Neural crest cell (in vitro differentiated cells): Measurements from ENCODE around the gene HDAC8. TPM values are rescaled to one million over a fixed set of nuclear protein-coding genes. Genes with fewer than 3 reads are reported as not detected.
A peak's percentile ranks its signal among the peaks of the same experiment; 100 is the strongest.
"Not testable (repeated sequence)": the region's sequence is repeated elsewhere in the genome, so short reads cannot be mapped to it uniquely, and the experiment has no call there.

Experiments
- DNase-seq: peaks from one replicate; pipeline ENCODE4 v3.0.0; 2021; ENCODE audit warnings: low read depth, mixed read lengths, low spot score
- H3K27ac Mint-ChIP-seq: one replicate; pipeline ENCODE4 v1.8.0; 2021; ENCODE audit warnings: mild to moderate bottlenecking, mixed read lengths; ENCODE audit not compliant: unreplicated experiment
- H3K27me3 Mint-ChIP-seq: 2 replicates; pipeline ENCODE4 v1.8.0; 2021; ENCODE audit warnings: low read depth, mild to moderate bottlenecking, mixed read lengths
- H3K36me3 Mint-ChIP-seq: 2 replicates; pipeline ENCODE4 v1.8.0; 2021; ENCODE audit warnings: low read depth, mild to moderate bottlenecking, mixed read lengths
- H3K4me1 Mint-ChIP-seq: 2 replicates; pipeline ENCODE4 v1.8.0; 2021; ENCODE audit warnings: mixed read lengths
- H3K4me3 Mint-ChIP-seq: one replicate; pipeline ENCODE4 v1.8.0; 2021; ENCODE audit warnings: mild to moderate bottlenecking, mixed read lengths
- H3K9me3 Mint-ChIP-seq: 2 replicates; pipeline ENCODE4 v1.8.0; 2021; ENCODE audit warnings: mixed read lengths
- CTCF ChIP-seq: fragments of 200-600 bp; sonication (generic); conservative IDR thresholded peaks from 2 replicates; pipeline ENCODE4 v1.5.0; 2021; ENCODE audit warnings: antibody characterized with exemption, mild to moderate bottlenecking
- total RNA-seq: library from RNA; stranded (reverse); gene quantifications from 2 replicates; pipeline ENCODE4 v1.2.1, GENCODE V29; 2021

HDAC8 gene
- total RNA-seq, 1 donor from 2014 or later, result 31.0 TPM

- no peaks in the 10 kb centered on the region for H3K4me1 Mint-ChIP-seq
- H3K4me3 Mint-ChIP-seq, result no peak overlapping the region
- no peak for TF ChIP-seq CTCF
- no peak for DNase-seq
- H3K36me3 Mint-ChIP-seq, result peaks cover 18% of the 10 kb centered on the region
- no peak overlapping the region for H3K27ac Mint-ChIP-seq
- H3K27me3 Mint-ChIP-seq, result no peaks in the 10 kb centered on the region
- H3K9me3 Mint-ChIP-seq, result peaks cover 4% of the 10 kb centered on the region
Measured at GRCh38 chrX:72604705-72605104, 32.1 kb upstream of the HDAC8 start.

- peaks cover 4% of the 10 kb centered on the region for H3K9me3 Mint-ChIP-seq
- peaks cover 15% of the 10 kb centered on the region for H3K36me3 Mint-ChIP-seq
- TF ChIP-seq CTCF, result no peak
- no peak for DNase-seq
- H3K27ac Mint-ChIP-seq, result no peak overlapping the region
- no peaks in the 10 kb centered on the region for H3K27me3 Mint-ChIP-seq
- H3K4me3 Mint-ChIP-seq, result no peak overlapping the region
- H3K4me1 Mint-ChIP-seq, result no peaks in the 10 kb centered on the region
Measured at GRCh38 chrX:72604112-72604511, 31.5 kb upstream of the HDAC8 start.

- Mint-ChIP-seq H3K36me3 (peaks cover 33% of the 10 kb centered on the region), H3K9me3 (peaks cover 22% of the 10 kb centered on the region)
- not testable (repeated sequence) for H3K27me3 Mint-ChIP-seq, H3K4me3 Mint-ChIP-seq, H3K27ac Mint-ChIP-seq, DNase-seq, H3K4me1 Mint-ChIP-seq
Measured at GRCh38 chrX:72591038-72591437, 18.4 kb upstream of the HDAC8 start.

- Mint-ChIP-seq H3K4me1 (no peaks in the 10 kb centered on the region), H3K9me3 (peaks cover 20% of the 10 kb centered on the region), H3K36me3 (peaks cover 22% of the 10 kb centered on the region), H3K4me3 (no peak overlapping the region), H3K27me3 (no peaks in the 10 kb centered on the region), H3K27ac (no peak overlapping the region)
- DNase-seq, result no peak
- TF ChIP-seq CTCF, result no peak
Measured at GRCh38 chrX:72584163-72584562, 11.5 kb upstream of the HDAC8 start.

GRCh38 chrX:72576141-72576894, 3.7 kb upstream of the HDAC8 start:
- no peak for DNase-seq
- Mint-ChIP-seq H3K4me3 (no peak overlapping the region), H3K9me3 (no peaks in the 10 kb centered on the region), H3K27ac (no peak overlapping the region), H3K27me3 (no peaks in the 10 kb centered on the region), H3K36me3 (no peaks in the 10 kb centered on the region), H3K4me1 (peaks cover 9% of the 10 kb centered on the region)
- TF ChIP-seq CTCF, result no peak

GRCh38 chrX:72573158-72573511, 492 bp upstream of the HDAC8 start:
- peak overlapping the region; percentile 98 for H3K27ac Mint-ChIP-seq
- no peaks in the 10 kb centered on the region for H3K27me3 Mint-ChIP-seq
- peak overlapping the region; percentile 98 for H3K4me3 Mint-ChIP-seq
- no peak for DNase-seq
- peaks cover 9% of the 10 kb centered on the region for H3K4me1 Mint-ChIP-seq
- peaks cover 6% of the 10 kb centered on the region for H3K36me3 Mint-ChIP-seq
- TF ChIP-seq CTCF, result no peak
- H3K9me3 Mint-ChIP-seq, result no peaks in the 10 kb centered on the region
